Activated naive CD4-positive, alpha-beta T cell treated with anti-CD3 and anti-CD28 coated beads, Interleukin-2, amount 50 U/mL, for 16 hours (primary cell): ENCODE measurements around the gene SERPINE3.

ENCODE experiments used
- DNase-seq: peaks from one replicate; pipeline ENCODE4 v3.0.0-alpha.2; 2020

SERPINE3 gene

GRCh38 chr13:51339354-51339753 lies at the start of gene SERPINE3:
TSS of gene SERPINE3 (plus strand) at chr13:51339691. CDS start at chr13:51341092, 1,401 bp downstream.
- DNase-seq, result no peak

GRCh38 chr13:51291341-51291740 lies 48.1 kb upstream of the SERPINE3 start:
- DNase-seq, result no peak

GRCh38 chr13:51292000-51292565 lies 47.4 kb upstream of the SERPINE3 start:
- DNase-seq, result no peak

GRCh38 chr13:51297556-51297955 lies 41.9 kb upstream of the SERPINE3 start:
- DNase-seq, result no peak

- no peak for DNase-seq
Measured at GRCh38 chr13:51298812-51299211, 40.7 kb upstream of the SERPINE3 start.

GRCh38 chr13:51303063-51303552 lies 36.4 kb upstream of the SERPINE3 start:
- DNase-seq, result no peak

GRCh38 chr13:51303882-51304281 lies 35.6 kb upstream of the SERPINE3 start:
- DNase-seq, result no peak

GRCh38 chr13:51305271-51305967 lies 34.1 kb upstream of the SERPINE3 start:
- DNase-seq, result no peak

- no peak for DNase-seq
Measured at GRCh38 chr13:51308781-51309180, 30.7 kb upstream of the SERPINE3 start.

- DNase-seq, result no peak
Measured at GRCh38 chr13:51311231-51311630, 28.3 kb upstream of the SERPINE3 start.

GRCh38 chr13:51311957-51312520 lies 27.5 kb upstream of the SERPINE3 start:
- no peak for DNase-seq

- DNase-seq, result no peak
Measured at GRCh38 chr13:51313619-51314018, 25.9 kb upstream of the SERPINE3 start.

GRCh38 chr13:51317262-51317661 lies 22.2 kb upstream of the SERPINE3 start:
- DNase-seq, result no peak

GRCh38 chr13:51318015-51318414 lies 21.5 kb upstream of the SERPINE3 start:
- no peak for DNase-seq

- no peak for DNase-seq
Measured at GRCh38 chr13:51318876-51319275, 20.6 kb upstream of the SERPINE3 start.

- DNase-seq, result no peak
Measured at GRCh38 chr13:51321836-51322235, 17.7 kb upstream of the SERPINE3 start.

GRCh38 chr13:51322826-51323225 lies 16.7 kb upstream of the SERPINE3 start:
- no peak for DNase-seq

- DNase-seq, result no peak
Measured at GRCh38 chr13:51323824-51324511, 15.5 kb upstream of the SERPINE3 start.

GRCh38 chr13:51324714-51325420 lies 14.6 kb upstream of the SERPINE3 start:
- DNase-seq, result no peak

- DNase-seq, result no peak
Measured at GRCh38 chr13:51325837-51326236, 13.7 kb upstream of the SERPINE3 start.

- no peak for DNase-seq
Measured at GRCh38 chr13:51326777-51327176, 12.7 kb upstream of the SERPINE3 start.

GRCh38 chr13:51327961-51328360 lies 11.5 kb upstream of the SERPINE3 start:
- no peak for DNase-seq

- no peak for DNase-seq
Measured at GRCh38 chr13:51328488-51328887, 11.0 kb upstream of the SERPINE3 start.
